HG03039 (cell line): ENCODE measurements around the gene GOLGA6L9.
"Not testable (repeated sequence)": the region's sequence is repeated elsewhere in the genome, so short reads cannot be mapped to it uniquely, and the experiment has no call there.

Experiments used
- ATAC-seq: cut with Tn5 transposase; IDR thresholded peaks from one replicate; pipeline ENCODE4 v1.9.1; 2021; ENCODE audit warnings: mild to moderate bottlenecking, moderate library complexity; ENCODE audit not compliant: unreplicated experiment

Gene GOLGA6L9

GRCh38 chr15:82465629-82466028 lies 36.0 kb downstream of the GOLGA6L9 start:
- not testable (repeated sequence) for ATAC-seq

GRCh38 chr15:82468205-82468604 lies 38.6 kb downstream of the GOLGA6L9 start:
- not testable (repeated sequence) for ATAC-seq

GRCh38 chr15:82469381-82469780 lies 39.8 kb downstream of the GOLGA6L9 start:
- ATAC-seq, result not testable (repeated sequence)

- ATAC-seq, result not testable (repeated sequence)
Observed at GRCh38 chr15:82472269-82472982, 42.8 kb downstream of the GOLGA6L9 start.

GRCh38 chr15:82474596-82475325 lies 45.1 kb downstream of the GOLGA6L9 start:
- not testable (repeated sequence) for ATAC-seq

- not testable (repeated sequence) for ATAC-seq
Observed at GRCh38 chr15:82475345-82475967, 45.8 kb downstream of the GOLGA6L9 start.

GRCh38 chr15:82476697-82477342 lies 47.2 kb downstream of the GOLGA6L9 start:
- not testable (repeated sequence) for ATAC-seq

GRCh38 chr15:82477343-82478057 lies 47.9 kb downstream of the GOLGA6L9 start:
- not testable (repeated sequence) for ATAC-seq
